HuH-7 (cell line): ENCODE measurements around the gene DIP2A.
"Not testable (repeated sequence)": the region's sequence is repeated elsewhere in the genome, so short reads cannot be mapped to it uniquely, and the experiment has no call there.

Experiments
- DNase-seq: peaks from one replicate; pipeline ENCODE4 v3.0.0; 2011; ENCODE audit warnings: low spot score

The DIP2A gene

DNA sequence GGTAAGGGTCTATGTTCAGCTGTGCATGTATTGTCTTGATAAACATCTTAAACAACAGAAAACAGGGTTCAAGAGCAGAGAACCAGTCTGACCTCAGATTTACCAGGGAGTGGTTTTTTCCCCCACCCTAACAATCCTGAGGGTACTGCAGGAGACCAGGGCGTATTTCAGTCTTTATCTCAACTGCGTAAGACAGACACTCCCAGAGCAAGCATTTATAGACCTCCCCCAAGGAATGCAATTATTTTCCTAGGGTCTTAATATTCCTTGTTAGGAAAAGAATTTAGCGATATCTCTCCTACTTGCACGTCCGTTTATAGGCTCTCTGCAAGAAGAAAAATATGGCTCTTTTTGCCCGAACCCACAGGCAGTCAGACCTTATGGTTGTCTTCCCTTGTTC is 9.8 kb upstream of the DIP2A start:
- not testable (repeated sequence) for DNase-seq

DNA sequence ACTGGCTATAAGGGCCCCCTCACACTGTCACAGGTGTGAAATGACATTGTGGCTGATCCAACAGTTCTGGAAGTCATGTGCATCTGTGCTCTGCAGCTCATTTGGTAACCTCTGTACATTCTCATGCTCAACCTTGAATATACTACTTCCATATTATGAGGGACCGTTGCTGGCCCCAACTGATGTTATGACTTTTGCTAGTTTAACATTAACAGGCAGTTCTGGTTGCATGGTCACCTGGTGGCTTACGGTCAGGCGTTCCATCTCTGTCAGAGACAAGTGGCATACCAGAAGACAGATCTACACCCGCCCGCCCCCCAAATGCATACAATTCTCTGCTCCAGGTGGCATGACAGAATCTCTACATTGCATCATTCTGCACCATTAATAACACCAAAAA is 6.0 kb upstream of the DIP2A start:
- DNase-seq, result no peak

DNA sequence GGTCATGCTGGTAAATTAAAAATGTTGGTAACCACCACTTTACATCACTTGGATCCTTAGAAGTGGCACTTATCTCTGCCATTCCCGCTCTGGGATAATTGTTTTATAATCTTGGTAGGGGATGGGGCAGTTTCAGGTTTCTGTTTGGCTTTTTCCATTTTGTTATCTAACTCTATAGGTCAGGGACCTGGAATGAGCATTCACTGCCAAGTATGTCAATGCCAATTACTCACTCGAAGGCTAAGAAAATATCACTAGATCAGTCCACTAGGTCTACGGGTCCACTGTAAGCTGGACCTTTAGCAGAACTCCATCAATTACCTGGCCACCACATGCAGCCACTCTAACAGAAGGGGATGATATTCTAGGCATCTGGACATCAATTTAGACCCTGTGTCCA is 4.5 kb upstream of the DIP2A start:
- DNase-seq, result no peak

DNA sequence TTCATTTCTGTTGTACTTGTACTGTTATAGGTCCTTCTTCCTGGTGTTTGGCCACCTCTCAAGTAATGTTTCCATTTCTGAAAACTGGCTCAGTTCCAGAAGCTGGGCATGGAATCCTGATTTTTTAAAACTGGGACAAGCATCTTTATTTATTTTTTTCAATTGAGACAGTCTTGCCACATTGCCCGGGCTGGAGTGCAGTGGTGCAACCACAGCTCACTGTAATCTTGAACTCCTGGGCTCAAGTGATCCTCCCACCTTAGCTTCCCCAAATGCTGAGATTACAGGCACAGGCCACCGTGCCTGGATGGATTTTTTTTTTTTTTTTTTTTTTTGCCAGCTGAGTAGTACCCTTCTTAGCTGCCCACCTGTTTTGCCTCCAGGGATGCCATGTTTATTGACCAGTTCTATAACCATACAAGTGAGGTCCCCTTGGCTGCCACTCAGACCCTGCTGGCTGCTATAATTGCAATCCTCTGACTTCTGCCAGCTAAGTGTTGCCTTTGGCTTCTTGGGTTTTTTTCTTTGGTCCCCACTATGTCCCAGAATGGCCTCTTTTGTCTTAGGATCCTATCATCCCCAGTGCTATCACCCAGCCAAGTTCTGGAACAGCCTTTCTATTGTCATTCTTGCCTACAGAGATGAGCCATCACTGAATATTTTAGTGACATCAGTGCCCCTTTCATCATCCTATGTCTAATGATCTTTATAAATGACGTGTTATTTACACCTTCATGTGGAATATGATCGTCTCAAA is 3.9 kb upstream of the DIP2A start:
- DNase-seq, result no peak

DNA sequence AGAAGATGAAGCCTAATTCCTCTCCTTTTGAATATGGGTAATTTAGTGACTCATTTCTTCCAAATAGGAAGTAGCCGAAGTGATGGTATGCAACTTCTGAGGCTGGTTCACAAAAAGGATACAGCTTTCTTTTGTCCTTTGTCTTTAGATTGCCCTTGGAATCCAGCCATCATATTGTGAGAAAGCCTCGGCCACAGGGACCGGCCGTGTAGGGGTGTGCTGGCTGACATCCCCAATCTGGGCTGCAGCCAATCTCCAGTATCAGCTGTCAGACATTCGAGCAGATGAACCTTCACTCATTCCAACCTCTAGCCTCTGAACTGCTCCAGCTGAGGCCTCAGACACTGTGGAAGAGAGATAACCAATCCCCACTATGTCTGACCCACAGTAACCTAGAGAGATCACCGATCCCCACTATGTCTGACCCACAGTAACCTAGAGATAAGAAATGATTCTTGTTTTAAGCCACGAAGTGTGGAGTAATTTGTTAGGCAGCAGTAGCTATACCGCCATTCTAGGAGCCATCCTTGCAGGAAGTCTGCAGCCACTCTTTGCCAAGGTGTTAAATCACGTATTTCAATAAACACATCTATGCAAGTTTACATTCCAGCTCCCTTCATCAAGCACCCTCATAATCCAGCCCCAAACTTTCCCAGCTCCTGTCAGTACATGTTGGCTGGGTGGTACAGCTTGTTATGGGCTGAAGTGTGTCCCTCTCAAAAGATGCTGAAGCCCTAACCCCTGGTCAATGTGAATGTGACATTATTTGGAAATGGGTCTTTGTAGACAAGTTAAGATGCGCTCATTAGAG is 2.9 kb upstream of the DIP2A start:
- no peak for DNase-seq

DNA sequence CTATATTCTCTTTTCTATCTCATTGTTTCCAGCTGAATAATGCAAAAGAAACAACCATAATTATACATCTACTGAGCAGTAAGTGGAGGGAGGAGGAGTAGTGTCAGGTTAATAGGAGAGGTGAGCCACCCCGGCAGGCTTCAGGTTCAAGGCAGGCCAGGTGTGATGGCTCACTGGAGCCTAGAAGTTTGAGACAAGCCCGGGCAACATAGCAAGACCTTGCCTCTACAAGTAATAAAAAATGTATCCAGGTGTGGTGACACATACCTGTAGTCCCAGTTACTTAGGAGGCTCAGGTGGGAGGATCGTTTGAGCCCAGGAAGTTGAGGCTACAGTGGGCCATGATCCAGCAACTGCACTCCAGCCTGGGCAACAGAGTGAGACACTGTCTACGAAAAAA is 1.9 kb upstream of the DIP2A start:
- no peak for DNase-seq

DNA sequence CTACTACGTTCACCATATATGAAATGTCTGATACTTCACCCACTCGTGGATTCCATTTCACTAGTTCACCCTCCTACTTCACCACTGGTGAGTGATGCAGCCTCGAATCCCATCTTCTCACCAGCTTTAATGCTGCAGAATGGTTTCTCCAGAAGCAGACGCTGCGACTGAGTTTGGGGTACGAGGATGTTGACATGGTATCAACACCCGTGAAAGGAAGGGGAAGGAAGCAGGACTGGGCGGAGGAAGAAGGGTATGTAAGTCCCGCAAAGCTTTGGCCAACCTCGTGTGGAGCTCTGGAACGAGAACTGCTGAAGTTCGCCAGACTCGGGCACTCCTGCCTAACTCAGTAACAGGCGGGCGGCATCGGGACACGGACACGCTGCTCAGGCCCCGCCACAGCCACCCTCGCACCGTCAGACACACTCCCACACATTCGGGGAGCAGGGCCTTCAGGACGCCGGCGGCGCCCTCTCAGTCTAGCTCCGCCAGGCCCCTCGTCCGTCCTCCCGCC is 833 bp upstream of the DIP2A start:
- DNase-seq, result no peak

DNA sequence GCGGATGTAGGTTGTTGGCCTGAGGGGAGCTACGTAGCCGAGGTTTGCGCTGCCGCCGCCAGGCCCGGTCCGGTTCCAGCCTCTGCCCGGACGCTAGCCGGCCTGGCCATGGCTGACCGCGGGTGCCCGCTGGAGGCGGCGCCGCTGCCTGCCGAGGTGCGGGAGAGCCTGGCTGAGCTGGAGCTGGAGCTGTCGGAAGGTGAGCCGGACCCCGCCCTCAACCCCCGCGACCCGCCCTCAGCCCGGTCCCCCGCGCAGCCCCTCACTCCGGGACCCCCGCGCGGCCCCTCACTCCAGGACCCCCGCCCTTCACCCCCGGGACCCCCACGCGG is 299 bp downstream of the DIP2A start:
- DNase-seq, result no peak

DNA sequence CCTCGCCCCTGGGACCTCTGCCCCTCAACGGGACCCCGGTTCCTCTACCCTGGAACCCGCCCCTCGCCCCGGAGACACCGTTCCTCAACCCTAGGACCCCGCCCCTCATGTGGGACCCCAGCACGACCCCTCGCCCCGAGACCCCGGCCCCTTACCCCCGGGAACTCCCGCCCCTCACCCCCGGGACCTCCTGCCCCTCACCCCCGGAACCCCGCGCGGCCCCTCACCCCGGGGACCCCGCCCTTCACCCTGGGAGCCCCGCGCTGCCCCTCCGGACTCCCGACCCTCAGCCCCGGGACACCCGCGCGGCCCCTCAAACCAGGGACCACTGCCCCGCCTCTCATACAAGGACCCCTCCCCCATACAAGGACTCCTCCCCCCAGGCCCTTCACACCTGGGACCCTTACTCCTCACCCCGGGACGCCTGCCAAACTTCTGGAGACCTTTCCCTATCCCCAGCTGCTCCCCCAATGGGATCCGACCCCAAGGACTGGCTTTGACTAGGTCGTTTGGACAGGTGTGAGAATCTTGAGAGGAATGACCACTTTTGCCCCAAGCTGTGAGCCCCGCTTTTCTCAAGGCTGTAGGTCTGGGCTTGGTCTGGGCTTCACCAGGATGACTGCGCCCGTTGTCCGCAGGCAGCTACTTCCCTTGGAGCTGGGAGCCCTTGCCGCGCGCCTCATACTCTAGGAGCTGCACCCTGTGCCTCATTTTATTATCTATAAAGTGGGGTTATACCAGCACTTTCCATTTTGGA is 843 bp downstream of the DIP2A start:
- DNase-seq, result no peak

DNA sequence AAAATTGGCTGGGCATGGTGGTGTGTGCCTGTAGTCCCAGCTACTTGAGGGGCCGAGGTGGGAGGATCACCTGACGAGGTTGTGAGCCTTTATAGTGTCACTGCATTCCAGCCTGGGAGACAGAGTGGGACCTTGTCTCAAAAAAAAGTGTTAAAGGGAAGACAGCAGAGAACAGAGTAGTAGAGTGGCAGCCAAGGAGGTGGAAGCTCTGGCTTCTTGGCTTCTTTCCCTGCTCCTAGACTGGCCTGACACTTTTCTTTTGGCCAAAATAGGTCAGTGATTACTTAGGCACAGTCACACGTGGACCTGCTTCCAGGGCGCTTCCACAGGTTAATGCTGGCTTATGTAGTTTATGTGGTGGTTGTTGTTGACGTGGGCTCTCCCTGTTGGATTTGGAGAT is 3.2 kb downstream of the DIP2A start:
- no peak for DNase-seq

DNA sequence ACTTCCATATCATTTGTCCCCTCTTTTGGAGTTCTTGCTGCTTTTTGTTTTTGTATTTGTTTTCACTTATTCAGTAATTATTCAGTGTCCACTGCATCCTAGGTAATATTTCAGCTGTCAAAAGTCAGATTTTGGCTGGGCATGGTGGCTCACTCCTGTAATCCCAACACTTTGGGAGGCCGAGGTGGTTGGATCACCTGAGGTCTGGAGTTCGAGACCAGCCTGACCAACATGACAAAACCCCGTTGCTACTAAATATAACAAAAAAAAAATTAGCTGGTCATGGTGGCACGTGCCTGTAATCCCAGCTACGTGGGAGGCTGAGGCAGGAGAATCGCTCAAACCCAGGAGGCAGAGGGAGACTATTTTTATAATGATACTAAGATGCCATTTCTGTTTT is 6.5 kb downstream of the DIP2A start:
- not testable (repeated sequence) for DNase-seq

DNA sequence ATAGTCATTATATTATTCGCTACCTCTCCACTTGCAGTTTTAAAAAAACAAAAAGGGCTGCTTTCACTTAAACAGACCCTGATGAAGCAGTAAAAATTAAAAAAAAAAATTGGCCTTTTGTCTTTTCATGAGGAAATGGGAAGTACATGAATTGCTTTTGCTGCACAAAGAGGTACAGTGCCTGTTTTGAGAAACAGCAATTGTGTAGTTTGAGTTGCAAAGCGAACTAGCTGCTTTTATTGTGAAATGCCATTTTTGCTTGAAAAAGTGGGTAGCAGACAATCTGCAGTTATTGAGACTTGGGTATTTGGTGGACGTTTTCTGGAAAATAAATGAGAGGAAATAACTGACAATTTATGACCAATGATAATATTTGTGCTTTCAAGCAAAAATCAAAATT is 7.0 kb downstream of the DIP2A start:
- no peak for DNase-seq

DNA sequence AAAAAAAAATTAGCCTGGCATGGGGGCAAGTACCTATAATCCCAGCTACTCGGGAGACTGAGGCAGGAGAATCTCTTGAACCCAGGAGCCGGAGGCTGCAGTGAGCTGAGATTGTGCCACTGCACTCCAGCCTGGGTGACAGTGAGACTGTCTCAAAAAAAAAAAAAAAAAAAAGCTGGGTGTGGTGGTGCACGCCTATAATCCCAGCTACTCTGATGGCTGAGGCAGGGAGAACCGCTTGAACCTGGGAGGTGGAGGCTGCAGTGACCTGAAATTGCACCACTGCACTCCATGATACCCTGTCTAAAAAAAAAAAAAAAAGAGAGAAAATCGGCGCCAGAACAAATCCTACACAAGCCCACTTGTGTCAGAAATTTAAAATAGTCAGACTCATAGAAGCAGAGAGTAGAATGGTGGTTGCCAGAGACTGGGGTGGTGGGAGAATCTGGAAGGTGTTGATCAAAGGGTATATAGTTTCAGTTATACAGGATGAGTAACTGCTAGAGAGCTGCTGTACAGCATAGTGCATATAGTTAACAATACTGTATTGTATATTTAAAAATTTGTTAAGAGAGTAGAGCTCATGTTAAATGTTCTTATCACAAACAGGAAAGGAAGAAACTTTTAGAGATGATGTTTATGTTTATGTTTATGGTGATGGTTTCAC is 9.6 kb downstream of the DIP2A start:
- DNase-seq, result no peak

DNA sequence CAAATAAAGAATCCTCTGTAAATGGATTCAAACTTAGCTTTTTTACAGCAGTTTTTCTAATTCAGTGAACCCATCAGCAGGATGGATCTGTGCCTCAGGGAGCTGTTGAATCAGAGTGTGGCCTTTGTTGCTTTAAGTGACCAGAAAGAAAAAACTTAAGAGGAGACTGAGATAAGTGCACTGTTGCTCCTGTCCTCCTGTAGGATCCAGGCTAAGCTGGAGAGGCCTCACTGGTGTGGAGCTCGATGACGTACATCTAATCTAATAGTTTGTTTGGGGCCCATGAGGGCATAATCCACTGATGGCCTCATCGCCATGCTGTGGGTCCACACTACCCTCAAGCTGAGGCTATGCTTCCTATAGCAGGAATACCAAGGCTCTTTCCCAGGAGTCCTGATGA is 10.6 kb downstream of the DIP2A start:
- DNase-seq, result no peak

DNA sequence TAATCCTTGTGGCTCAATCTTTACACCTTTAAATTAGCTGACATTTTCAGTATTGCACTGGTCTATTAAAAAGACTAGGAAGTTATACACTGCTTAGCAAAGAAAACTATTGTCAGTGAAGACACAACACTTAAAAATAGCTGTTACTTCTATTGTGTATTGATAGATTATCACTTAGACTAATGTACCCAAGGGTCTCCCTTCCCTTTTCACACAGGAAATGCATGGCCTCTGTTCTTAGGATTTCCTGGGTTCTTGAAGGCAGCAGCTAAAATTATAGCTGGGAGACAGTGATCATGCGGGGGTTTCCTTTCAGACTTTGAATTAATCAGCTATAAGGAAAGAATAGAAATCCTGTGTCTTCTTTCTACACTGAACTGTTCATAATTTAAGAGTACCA is 12.8 kb downstream of the DIP2A start:
- DNase-seq, result no peak

DNA sequence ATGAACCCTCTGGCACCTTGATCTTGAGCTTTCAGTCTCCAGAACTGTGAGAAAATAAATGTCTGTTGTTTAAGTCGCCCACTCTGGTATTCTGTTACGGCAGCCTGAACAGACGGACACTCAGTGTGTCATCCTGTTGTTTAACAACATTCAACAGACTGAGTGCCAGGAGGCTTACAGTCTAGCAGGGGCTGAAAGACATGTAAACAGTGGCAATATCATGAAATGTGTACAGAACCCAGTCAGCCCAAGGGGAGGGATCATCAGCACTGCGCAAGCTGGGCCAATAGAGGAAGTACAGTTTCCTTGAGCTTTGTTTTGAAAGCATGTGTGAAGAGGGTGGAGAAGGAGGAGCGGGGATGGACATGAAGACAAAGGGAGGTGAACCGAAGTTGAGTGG is 13.6 kb downstream of the DIP2A start:
- no peak for DNase-seq

DNA sequence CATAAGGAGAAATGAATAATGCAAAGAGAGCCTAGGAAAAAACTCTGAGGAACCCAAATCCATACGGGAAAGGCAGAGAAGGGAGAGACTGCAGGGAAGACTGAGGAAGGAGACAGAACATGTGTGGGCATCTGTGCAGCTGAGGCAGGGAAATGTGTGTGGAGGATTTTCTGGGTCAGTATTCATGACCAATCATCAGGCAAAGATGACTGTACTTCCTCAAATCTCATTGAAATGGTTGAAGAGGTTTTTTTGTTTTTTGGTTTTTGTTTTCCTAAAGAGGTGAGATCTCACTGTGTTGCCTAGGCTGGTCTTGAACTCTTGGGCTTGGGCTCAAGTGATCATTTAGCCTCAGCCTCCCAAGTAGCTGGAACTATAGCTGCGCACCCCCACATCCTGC is 15.7 kb downstream of the DIP2A start:
- DNase-seq, result no peak

DNA sequence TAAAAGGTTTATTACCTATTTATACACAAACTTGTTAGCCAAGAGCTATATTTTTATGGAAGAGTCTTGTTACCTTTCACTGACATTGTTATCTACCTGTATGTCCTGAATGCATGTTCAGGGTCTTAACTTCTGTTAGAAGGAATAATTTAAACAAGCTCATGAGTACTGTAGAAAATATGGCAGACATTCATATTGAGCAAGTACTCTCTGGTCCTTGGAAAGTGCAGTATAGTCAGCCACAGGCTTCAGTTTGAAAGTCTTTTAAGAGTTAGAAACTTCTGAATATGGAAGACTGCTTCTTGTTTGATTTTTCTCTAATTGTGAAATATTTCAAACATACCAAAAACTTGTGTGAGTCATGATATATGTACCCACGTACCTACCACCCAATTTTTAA is 16.6 kb downstream of the DIP2A start:
- no peak for DNase-seq

DNA sequence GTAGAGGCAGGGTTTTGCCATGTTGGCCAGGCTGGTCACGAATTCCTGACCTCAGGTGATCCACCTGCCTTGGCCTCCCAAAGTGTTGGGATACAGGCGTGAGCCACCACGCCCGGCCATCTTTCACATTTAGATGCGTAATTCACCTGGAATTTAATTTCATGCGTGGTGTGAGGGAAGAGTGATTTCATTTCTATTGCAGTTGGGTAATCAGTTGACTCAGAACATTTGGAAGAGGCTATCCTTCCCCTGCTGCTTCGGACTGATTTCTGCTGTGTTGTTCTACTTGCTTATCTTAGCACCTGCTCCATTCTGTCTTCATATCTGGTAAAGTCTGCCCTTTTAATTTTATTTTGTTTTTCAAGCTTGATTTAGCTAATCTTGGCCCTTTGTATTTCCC is 19.1 kb downstream of the DIP2A start:
- DNase-seq, result no peak

DNA sequence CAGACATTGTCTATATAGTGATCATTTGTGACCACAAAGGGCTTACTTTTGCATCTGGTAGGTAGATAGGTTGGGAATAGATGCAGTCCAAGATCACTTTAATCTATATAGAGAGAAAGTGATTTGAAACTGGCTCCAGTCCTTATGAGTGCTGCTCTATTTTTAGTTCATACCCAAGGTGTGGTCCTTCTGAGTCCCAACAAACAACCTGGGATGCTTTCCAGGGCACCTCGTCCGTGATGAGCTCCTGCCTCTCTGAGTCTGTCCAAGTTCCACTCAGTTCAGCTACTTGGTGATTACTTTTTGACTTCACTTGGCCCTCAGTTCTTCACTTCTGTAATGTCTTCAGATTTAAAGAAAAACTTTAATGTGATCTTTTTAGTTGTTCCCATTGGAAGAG is 20.2 kb downstream of the DIP2A start:
- DNase-seq, result no peak

DNA sequence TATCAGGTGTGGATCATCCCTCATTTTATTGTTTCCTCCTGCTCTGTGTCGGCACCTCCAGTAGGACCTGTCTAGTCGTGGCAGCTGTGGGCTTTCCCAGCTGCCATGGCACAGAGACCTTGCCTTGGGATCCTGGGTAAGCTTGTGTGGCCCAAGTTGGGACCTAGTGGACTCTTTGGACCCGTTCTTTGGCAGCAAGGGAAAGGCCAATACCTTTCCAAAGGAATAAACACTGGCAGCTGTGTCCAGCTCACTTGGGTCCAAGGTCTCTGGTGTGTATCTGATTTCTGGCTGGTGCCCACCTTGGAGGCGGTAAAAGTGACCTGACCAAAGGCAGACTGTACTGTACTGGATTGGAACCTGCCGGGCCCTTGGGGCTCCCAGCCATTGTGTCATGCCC is 21.8 kb downstream of the DIP2A start:
- DNase-seq, result no peak

DNA sequence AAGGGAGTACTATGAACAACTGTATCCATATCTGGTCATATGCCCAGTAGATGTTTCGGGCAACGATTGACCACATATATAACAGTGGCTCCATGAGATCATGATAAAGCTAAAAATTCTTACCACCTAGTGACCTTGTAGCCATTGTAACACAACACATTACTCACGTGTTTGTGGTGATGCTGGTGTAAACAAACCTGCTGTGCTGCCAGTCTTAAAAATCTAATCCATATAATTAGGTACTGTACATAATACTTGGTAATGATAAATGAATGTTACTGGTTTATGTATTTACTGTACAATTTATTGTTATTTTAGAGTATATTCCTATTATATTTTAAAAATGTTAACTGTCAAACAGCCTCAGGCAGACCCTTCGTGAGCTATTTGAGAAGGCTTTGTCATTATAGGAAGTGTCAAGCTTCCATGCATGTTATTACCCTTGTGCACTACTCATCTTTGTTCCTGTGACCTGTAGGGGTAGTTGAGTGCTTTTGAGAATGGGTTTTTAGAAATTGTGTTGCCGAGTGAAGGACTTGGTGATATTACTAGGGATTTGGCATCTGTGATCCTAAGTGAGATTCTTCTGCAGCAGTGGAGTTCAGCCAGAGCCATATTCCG is 23.6 kb downstream of the DIP2A start:
- no peak for DNase-seq
